Activated CD8-positive, alpha-beta memory T cell treated with anti-CD3 and anti-CD28 coated beads, Interleukin-2, amount 50 U/mL, for 48 hours (primary cell): Measurements from ENCODE around the gene AEN.

Source experiments
- DNase-seq: peaks from one replicate; pipeline ENCODE4 v3.0.0-alpha.2; 2020

The AEN gene, protein sequence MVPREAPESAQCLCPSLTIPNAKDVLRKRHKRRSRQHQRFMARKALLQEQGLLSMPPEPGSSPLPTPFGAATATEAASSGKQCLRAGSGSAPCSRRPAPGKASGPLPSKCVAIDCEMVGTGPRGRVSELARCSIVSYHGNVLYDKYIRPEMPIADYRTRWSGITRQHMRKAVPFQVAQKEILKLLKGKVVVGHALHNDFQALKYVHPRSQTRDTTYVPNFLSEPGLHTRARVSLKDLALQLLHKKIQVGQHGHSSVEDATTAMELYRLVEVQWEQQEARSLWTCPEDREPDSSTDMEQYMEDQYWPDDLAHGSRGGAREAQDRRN

DNA sequence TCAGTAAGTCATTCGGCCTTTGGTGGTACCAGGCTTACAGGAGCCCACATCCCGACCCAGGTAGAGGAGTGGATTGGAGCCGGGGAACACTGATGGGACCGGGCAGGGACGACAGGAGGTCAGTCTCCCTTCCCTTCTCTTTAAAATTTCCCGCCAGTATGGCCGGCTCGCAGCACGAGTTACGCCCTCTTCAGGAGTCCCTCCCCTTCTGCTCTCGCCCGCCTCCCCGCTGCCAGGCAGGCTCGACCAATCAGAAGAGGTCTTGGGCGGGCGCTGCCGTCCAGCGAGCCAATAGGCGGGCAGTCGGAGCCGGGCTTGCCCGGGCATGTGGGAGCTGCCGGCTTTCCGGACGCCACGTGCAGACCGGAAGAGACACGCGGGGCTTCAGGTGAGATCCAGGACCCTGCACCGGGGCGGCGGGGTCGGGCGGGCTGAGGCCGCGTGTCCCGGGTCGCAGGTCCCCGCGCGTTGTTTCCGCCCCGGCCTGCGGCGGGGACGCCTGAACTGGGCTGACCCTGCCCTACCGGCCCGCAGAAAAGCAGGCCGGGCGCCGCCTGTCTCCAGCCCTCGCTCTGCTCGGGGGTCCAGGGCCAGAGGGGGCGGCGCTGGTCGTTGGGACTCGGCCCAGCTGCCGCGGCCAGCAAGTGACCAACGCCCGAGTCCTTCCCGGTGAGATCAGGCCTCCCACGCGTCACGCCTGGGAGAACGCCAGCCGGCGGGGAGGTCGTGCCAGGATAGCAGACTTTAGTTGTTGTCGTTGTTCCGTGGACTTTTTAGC lies at the start of gene AEN:
Gene AEN (plus strand): TSS at position 346 of the 778 bp plus-strand sequence. CDS start 4,870 bp downstream, outside the sequence.
- DNase-seq, result peak; percentile 94

DNA sequence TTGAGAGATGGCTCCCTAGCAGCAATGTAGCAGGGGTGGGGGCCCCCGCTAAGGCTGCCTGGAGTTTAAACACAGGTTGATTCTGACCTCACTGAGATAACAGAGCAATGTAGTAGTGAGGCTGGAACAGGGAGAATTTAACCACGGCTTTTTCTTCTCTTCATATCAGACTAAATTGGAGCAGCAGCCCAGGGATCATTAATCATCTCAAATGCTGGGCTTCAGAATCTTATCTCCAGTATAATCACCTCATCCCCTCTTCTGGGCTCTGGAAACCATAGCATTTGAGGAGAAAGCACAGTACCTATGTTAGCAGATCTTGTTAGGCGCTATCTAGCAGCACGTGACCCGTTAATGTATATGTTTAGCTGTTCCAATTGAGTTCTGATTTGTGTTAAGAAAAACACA lies 49.3 kb upstream of the AEN start:
- DNase-seq, result no peak

DNA sequence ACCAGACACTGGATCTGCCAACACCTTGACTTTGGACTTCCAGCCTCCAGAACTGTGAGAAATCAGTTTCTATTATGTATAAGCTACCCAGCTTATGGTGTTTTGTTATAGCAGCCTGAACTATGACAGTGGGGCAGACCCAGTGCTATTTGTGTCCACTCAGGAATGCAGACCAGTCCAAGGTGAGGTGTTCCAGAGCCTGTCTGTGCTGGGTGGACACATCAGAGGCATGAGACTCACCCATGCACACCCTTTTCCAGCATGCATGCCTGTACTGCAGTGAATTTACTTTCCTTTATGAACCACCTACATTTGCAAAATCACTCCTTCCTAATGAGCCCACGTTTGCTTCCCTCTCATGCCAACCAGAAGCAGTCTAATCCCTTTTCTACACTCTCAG lies 47.1 kb upstream of the AEN start:
- DNase-seq, result no peak

DNA sequence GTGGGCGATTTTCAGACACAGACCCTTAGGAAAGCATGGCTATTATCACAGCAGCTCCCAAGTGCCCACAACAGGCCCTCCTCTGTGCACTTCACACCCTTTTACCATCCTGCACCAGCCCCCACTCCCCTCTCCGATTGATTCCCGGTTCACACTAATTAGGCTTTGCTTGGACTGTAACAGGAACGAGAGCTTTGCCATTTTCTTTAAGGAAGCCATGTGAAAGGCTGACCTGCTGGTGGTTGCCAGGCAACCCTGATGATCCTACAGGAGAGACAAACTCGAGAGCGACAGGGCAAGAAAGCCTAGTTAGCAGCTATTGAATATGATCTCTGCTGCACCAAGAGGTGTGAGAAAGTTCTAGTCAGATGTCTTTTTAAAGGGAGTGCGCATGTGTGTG lies 46.5 kb upstream of the AEN start:
- no peak for DNase-seq

DNA sequence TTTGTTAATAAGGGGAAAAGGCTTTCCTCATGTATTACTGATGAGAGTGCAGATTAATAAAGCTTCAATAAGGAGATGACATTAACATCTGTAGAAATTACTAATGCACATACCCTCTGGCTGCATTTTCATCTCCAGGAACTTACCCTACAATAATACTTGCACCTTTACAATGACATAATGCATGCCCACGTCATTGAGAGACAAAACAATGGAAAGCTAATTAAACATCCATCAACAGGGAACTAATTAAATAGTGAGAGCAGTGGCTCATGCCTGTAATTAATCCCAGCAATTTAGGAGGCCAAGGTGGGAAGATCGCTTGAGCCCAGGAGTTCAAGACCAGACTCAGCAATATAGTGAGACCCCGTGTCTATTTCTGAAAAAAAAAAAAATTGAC lies 41.8 kb upstream of the AEN start:
- no peak for DNase-seq

DNA sequence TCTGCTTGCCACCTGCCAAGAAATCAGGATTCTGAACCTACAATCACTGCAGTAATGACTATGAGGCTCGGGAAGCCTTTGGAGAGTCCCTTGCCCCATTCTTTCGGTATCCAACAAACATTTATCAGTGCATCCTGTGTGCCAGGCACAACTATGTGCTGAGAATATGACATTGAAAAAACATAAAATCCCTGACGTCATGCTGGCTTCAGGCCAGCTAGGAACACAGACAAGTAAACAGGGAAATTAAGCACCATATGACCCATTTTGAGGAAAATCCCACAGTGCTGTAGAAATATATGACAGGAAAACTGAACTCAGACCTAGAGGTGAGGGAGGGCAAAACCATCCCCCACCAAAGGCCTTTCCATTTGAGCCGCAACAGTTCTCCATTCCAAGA lies 40.6 kb upstream of the AEN start:
- no peak for DNase-seq

DNA sequence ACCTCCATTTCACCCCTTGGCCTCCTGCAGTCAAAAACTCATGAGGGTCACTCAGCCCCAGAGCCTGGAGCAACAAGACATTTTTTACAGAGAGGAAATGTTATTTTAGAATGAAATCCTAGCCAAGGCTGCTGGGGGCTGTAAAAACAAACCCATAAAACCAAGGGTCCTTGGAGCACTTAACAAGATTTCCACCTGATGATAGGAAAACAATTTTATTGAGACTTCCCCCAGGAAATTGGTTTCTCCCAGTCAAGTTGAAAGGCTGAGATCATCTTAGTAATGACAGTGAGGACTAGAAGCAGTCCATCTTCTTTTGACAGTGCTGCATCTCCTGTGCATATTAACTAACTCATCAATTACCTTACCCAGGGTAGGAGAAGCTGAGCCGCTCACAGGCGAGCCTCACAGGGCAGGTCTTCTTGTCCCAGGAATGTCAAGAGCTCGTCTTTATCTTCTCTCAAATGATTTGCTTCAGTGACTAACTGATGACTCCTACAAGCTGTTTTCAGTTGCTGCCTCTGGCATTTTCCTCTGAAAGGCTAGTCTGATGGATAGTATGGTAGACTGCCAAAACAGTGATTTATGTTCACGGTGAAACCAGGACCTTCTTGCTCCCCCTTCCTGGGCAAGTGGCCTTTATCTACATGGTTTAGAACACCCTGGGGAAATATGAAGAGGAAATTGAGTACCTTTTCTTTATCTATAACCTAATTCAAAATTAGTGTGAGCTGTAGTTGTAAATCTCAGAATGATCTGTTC lies 34.6 kb upstream of the AEN start:
- no peak for DNase-seq

DNA sequence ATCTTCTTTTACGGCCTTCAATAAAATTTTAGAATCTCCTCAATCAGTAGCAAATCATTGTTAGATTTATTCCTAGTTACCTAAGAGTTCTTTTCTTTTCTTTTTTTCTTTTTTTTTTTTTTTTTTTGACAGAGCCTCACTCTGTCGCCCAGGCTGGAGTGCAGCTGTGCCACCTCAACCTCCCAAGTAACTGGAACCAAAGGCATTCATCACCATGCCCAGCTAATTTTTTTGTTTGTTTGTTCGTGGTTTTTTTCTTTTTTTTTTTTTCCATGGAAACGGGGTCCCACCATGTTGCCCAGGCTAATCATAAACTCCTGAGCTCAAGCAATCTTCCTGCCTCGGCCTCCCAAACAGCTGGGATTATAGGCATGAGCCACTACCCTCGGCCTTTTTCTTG lies 30.4 kb upstream of the AEN start:
- no peak for DNase-seq

DNA sequence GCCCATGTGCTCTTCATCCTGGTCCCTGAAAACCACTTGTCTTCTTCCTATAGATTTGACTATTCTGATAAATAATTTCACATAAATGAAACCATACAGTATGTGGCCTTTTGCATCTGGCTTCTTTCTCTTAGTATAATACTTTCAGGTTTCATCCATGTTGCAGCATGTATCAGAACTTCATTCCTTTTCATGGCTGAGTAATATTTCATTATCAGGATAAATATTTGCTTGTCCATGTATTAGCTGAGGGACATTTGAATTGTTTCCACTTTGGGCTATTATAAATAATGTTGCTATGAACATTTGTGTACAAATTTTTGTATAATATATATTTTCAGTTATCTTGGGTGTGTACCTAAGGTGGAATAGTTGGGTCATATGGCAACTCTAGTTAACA lies 29.8 kb upstream of the AEN start:
- DNase-seq, result no peak

DNA sequence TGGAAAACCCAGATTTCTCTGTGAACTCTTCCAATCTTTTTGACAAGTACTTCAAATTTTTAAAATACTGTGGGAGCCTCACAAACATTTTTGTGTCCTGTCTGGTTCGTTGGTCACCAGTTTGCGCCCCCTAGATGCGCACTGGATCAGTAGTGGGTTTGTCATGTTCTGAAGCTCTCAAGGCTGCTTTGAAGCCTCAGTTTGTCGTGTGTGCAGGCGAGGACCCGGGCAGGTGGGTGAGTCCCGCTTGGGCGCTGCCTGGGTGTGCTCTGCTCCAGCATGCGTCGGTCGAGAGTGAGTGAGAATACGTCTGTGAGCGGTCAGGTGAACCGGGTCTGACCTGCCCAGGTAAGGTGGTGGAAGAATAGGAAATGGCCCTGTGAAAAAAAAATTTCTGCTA lies 17.3 kb upstream of the AEN start:
- no peak for DNase-seq

DNA sequence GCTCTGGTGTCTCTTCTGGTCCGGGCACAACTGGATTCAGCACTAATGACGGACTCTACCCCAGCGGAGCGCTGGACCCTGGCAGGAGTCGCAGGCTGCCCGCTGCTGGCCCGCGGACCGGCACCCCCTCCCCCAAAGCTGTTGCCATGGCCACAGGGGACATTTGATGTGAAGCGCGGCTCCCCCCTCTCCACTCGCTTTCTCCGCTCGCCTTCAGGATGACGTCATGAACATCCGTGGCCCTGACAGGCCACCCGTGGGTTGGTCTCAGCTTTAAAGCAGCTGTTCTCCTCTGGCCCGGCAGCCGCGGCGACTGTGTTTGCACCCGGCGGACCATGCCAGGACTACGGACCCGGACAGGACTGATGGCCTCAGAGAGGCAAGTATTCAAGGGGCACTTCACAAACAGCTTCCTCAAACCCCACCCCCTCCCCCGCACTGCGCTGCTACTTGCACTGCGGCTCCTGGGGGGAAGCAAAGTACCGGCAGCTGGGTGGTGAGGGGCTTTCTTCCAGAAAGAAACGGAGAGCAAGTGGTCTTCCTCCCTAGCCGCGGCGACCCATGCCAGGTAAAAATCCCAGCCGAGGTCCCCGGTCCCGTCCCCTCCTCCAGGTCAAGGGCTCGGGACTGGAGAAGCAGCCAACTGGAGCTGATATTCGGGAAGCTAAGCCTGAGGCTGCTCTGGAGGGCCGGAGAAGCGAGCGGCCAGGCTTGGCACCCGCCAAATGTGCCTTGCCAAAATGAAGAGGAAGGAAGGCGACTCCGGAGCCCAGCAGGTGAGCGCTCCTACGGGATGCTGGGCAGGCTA lies 16.6 kb upstream of the AEN start:
- DNase-seq, result no peak

DNA sequence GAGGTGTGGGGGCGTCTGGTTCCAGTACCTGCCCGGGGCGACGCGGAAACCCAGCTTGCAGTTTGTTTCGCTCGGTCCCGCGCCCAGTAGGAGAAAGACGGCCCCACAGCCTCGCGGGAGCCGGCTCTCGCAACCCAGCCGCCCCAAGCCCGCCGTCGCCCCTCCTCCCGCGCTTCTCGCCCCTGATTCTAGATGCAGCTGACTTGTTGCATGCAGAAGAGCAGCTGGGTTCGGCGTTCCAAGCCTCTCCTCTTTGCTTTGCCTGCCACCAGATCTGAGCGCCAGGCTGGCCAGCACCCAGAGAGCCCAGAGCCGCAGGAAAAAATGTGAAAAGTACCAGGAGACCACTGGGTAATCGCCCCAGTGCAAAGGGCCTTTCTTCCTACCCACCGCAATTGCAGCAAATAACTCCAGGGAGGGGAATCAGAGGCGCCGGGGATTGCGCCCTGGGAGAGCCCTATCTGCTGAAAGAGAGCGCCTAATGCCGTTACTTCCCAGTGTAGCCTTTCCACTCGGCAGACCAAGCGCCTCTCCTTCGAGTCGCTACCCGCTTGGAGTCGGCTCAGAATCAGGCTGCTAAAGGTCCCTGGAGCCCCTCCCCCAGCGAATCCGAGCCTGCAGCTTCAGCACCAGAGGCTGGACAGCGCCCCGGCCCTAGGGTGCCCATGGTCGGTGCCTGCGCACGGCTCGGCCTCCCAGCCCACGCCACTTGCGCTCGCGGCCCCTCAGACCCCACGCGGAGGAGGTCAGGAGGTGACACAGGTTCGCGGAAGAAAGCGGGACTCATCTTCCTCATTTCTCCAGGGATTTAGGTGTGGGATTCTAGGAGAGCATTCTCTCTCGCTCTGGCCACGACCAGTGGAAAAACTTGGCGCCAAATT lies 15.7 kb upstream of the AEN start:
- DNase-seq, result peak; percentile 74

DNA sequence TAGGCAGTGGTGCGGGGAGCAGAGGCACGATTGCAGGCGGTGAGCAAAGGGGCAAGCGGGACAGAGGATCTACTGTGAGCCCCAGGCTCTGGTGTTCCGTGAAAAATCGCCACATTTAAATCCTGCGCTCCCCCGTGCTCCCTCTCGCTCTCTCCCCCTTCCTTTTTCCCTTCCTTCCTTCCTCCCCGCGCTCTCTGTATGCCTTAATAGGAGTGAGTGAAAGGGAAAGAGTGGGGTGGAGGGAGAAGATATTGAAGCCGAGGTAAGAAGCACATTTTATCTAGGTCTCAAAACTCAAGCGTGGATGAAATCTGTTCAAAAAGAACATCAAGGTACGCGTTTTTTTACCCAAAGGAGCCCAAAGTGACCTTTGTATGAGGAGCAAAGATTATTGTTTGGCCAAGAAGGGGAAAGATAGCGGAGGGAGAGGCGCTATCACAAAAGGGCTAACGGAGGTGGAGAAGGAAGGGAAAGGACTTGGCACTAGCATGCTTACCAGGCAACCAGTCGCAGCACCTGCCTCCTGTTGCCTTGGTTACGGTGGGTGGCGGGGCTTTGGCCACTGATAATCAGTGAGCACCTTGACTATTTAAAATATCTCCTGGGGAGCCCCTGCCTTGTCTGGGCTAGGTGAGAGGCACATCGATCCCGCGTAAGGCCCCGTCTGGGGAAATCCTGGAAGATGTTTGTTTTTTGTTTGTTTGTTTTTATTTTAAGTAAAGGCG lies 14.9 kb upstream of the AEN start:
- no peak for DNase-seq

DNA sequence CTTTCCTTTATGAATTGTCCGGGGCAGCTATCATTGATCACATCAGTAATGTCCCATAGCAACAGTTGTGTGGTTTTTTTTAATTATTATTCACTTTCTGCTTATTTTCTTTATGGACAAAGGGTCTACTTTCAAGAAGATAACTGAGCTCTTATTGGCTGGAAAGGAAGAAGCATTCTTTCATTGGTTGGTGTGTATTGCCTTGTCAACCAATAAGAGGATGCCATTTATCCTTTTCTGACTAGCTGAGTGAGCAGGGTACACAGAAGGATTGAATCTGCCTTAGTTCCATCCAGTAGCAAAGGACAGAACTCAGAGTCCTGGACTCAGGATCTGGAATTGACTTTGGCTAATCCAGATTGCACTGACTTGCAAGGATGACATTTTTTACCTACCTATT lies 13.2 kb upstream of the AEN start:
- no peak for DNase-seq

DNA sequence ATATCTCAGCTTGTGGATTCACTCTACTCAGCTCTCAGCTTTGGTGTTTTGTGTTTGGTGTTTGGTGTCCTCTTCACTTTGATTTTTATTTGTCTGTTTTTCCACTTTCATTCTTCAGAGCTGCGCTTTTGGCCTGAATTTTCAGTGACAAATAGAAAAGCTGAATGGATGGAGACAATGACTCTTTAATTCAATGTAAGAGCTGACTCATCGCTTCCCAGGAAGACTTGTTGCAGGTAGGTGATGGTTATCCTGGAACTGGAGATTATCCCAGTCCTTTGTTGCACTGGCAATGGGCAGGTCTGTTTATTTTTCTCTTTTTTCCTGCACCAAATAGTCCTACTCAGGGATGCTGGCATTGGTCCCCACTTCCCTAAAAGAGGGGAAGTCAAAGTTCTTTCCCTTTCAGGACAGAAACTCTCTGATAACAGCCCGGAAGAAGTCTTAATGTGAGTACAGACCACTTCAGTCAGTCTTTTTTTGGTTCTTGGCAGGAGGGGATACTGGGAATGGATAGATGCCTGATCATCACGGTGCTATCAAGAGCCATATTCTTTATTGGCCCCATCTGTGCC lies 12.4 kb upstream of the AEN start:
- no peak for DNase-seq

DNA sequence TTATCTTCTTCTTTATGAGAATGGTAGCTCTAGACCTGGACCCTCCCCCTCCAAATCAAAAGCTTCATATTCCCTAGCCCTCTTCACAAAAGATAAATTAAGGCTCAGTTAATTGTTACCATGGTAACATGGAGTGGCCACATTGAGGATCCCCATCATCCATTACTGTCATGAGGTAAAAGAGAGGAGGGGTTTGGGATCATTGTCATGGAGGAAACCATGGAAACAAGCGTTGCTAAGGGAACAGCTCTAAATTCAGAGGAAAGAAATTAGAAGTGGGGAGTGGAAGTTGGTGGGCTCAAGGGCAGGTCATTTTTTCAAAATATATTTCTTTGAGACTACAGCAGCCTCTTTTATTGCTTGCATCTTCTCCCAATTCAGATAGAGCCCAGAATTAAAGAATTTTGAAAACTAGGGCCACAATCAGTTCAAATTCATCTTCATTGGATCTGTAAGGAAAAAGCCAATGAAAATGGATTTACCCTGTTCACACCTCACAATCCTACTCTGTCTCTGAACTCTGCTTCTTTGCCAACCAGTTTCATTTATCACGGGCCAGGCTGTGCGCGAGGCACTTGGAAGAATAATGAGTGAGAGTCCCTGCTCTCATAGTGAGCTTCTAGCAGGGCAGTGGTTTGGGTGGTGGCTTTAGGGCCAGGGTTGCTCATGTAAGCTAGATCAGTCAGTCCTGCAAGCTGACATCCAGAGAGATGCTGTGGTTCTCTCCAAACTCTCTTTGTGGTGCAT lies 11.6 kb upstream of the AEN start:
- DNase-seq, result no peak

DNA sequence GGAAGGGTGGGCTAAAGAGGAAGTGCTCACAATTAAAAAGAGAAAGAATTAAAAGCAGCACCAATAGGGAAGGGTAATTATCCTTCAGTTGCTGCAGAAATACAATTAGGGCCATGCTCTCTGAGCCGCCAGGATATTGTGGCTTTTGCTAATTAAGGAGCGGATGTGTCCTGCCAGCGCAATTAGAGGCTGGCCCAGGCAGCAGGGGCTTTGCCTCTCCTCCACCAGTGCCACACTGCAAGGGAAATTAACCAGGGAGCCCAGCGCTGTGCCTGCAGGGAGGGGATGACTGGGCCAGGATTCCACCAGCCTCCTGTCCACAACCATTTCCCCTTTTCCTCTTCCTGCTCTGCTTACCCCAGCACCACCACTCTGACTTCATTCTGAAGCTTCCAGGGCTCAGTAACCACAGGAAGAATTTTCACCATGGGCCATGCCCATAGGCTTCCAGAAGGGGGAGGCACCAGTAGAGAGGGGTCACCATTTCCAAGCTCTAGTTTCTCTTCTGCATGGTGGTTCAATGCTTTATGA lies 10.4 kb upstream of the AEN start:
- no peak for DNase-seq

DNA sequence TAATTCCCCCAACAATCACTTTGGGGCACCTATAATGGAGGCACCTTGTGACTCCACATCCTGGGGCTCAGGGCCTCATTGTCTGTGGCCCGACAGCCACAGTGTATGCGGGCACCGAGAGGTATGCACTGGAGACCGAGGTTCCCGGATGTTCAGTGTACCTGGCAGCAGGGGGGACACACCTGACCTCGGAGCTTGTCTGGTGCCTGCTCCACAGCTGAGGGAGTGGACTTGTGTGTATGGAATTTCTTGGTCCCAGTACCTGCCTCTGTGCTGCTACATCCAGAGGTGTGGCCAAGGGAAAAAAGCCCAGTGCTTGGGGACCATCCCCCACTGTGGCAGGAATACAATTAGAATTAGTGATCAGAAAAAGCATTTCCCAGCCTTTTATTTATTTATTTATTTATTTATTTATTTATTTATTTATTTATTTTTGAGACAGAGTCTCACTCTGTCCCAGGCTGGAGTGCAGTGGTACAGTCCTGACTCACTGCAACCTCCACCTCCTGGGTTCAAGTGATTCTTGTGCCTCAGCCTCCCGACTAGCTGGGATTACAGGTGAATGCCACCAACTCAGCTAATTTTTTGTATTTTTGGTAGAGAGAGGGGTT lies 8.8 kb upstream of the AEN start:
- no peak for DNase-seq
